Subcutaneous abdominal adipose tissue (tissue), 5 donors: ENCODE results near the gene TREM1.

Source experiments
- H3K27ac ChIP-seq: one replicate; pipeline ENCODE4 v1.7.0; 2013; ENCODE audit warnings: low read depth, mild to moderate bottlenecking, inconsistent platforms, low read length, moderate library complexity
- H3K27me3 ChIP-seq, 5 donors: one replicate each; pipeline ENCODE4 v1.7.0; 2013; ENCODE audit warnings: low read length in 5 of 5, inconsistent platforms in 1 of 5; ENCODE audit not compliant: control insufficient read depth in 5 of 5, insufficient read depth in 4 of 5
- H3K36me3 ChIP-seq, 5 donors: one replicate each; pipeline ENCODE4 v1.7.0; 2013; ENCODE audit warnings: low read length in 5 of 5; ENCODE audit not compliant: control insufficient read depth in 5 of 5, insufficient read depth in 5 of 5
- H3K4me1 ChIP-seq, 5 donors: one replicate each; pipeline ENCODE4 v1.7.0; 2013; ENCODE audit warnings: low read length in 5 of 5, mild to moderate bottlenecking in 3 of 5, moderate library complexity in 1 of 5; ENCODE audit not compliant: control insufficient read depth in 5 of 5, insufficient read depth in 5 of 5
- H3K4me3 ChIP-seq, 5 donors: one replicate each; pipeline ENCODE4 v1.7.0; 2013; ENCODE audit warnings: low read length in 5 of 5, low read depth in 1 of 5
- H3K9ac ChIP-seq, 5 donors: one replicate each; pipeline ENCODE4 v1.7.0; 2013; ENCODE audit warnings: low read length in 5 of 5, mild to moderate bottlenecking in 4 of 5, moderate library complexity in 3 of 5
- H3K9me3 ChIP-seq, 5 donors: one replicate each; pipeline ENCODE4 v1.7.0; 2013; ENCODE audit warnings: low read length in 5 of 5; ENCODE audit not compliant: control insufficient read depth in 5 of 5
- donor health status: healthy.
- donor health status: healthy.
- donor health status: healthy.
- donor health status: healthy.
- donor health status: healthy.

TREM1 gene

GRCh38 chr6:41286544-41287346, at the start of gene TREM1:
TSS of gene TREM1 (minus strand) at chr6:41286682. CDS start at chr6:41286655, 27 bp downstream.
- Histone ChIP-seq H3K27ac (no peak within 1 kb of the TSS), H3K9me3 (no peaks in the 10 kb centered on the region), H3K4me3 (peak within 1 kb of the TSS in 2 of 5 donors; percentile 24 to 46), H3K9ac (peak within 1 kb of the TSS in 1 of 5 donors; percentile 12), H3K36me3 (no peaks in the 10 kb centered on the region), H3K4me1 (peaks cover 0 to 12% (median 3%) of the 10 kb centered on the region in 5 donors), H3K27me3 (peaks cover 0 to 4% (median 0%) of the 10 kb centered on the region in 5 donors)

- Histone ChIP-seq H3K9me3 (no peaks in the 10 kb centered on the region), H3K27ac (no peak overlapping the region), H3K36me3 (no peaks in the 10 kb centered on the region), H3K4me1 (peaks cover 0 to 7% (median 0%) of the 10 kb centered on the region in 5 donors), H3K4me3 (no peak overlapping the region), H3K27me3 (peaks cover 5 to 16% (median 11%) of the 10 kb centered on the region in 5 donors), H3K9ac (no peak overlapping the region)
Observed at GRCh38 chr6:41335943-41336342, 49.5 kb upstream of the TREM1 start.

GRCh38 chr6:41335296-41335695, 48.8 kb upstream of the TREM1 start, which contains the start of gene NCR2:
TSS of gene NCR2 (plus strand) at chr6:41335608. CDS start at chr6:41335877, 269 bp downstream.
- Histone ChIP-seq H3K4me3 (no peak within 1 kb of the TSS), H3K27ac (no peak within 1 kb of the TSS), H3K9ac (no peak within 1 kb of the TSS), H3K27me3 (peaks cover 5 to 15% (median 11%) of the 10 kb centered on the region in 5 donors), H3K36me3 (no peaks in the 10 kb centered on the region), H3K4me1 (peaks cover 0 to 7% (median 0%) of the 10 kb centered on the region in 5 donors), H3K9me3 (no peaks in the 10 kb centered on the region)

- no peaks in the 10 kb centered on the region for H3K36me3 ChIP-seq
- H3K9me3 ChIP-seq, result no peaks in the 10 kb centered on the region
- H3K4me1 ChIP-seq, result peaks cover 0 to 7% (median 0%) of the 10 kb centered on the region in 5 donors
- H3K27ac ChIP-seq, result no peak overlapping the region
- H3K4me3 ChIP-seq, result no peak overlapping the region
- H3K27me3 ChIP-seq, result peaks cover 5 to 15% (median 11%) of the 10 kb centered on the region in 5 donors
- no peak overlapping the region for H3K9ac ChIP-seq
Observed at GRCh38 chr6:41334482-41335040, 48.1 kb upstream of the TREM1 start.

- peaks cover 8 to 23% (median 16%) of the 10 kb centered on the region in 5 donors for H3K27me3 ChIP-seq
- H3K27ac ChIP-seq, result no peak overlapping the region
- no peaks in the 10 kb centered on the region for H3K9me3 ChIP-seq
- H3K9ac ChIP-seq, result no peak overlapping the region
- no peaks in the 10 kb centered on the region for H3K36me3 ChIP-seq
- no peak overlapping the region for H3K4me3 ChIP-seq
- H3K4me1 ChIP-seq, result peaks cover 0 to 7% (median 0%) of the 10 kb centered on the region in 5 donors
Observed at GRCh38 chr6:41332842-41333736, 46.6 kb upstream of the TREM1 start.

GRCh38 chr6:41332241-41332640, 45.8 kb upstream of the TREM1 start:
- peaks cover 8 to 23% (median 19%) of the 10 kb centered on the region in 5 donors for H3K27me3 ChIP-seq
- no peak overlapping the region for H3K9ac ChIP-seq
- H3K4me3 ChIP-seq, result no peak overlapping the region
- no peaks in the 10 kb centered on the region for H3K36me3 ChIP-seq
- H3K4me1 ChIP-seq, result peaks cover 0 to 7% (median 0%) of the 10 kb centered on the region in 5 donors
- H3K27ac ChIP-seq, result no peak overlapping the region
- no peaks in the 10 kb centered on the region for H3K9me3 ChIP-seq

- Histone ChIP-seq H3K27ac (no peak overlapping the region), H3K9me3 (no peaks in the 10 kb centered on the region), H3K4me3 (no peak overlapping the region), H3K4me1 (peaks cover 0 to 7% (median 0%) of the 10 kb centered on the region in 5 donors), H3K9ac (no peak overlapping the region), H3K36me3 (no peaks in the 10 kb centered on the region), H3K27me3 (peaks cover 8 to 23% (median 20%) of the 10 kb centered on the region in 5 donors)
Observed at GRCh38 chr6:41331401-41332150, 45.1 kb upstream of the TREM1 start.

GRCh38 chr6:41327177-41327576, 40.7 kb upstream of the TREM1 start:
- H3K27ac ChIP-seq, result no peak overlapping the region
- H3K9me3 ChIP-seq, result no peaks in the 10 kb centered on the region
- H3K9ac ChIP-seq, result no peak overlapping the region
- H3K36me3 ChIP-seq, result no peaks in the 10 kb centered on the region
- H3K27me3 ChIP-seq, result peaks cover 9 to 30% (median 25%) of the 10 kb centered on the region in 5 donors
- no peak overlapping the region for H3K4me3 ChIP-seq
- no peaks in the 10 kb centered on the region for H3K4me1 ChIP-seq

- Histone ChIP-seq H3K27me3 (peaks cover 9 to 30% (median 23%) of the 10 kb centered on the region in 5 donors), H3K4me3 (no peak overlapping the region), H3K27ac (no peak overlapping the region), H3K36me3 (no peaks in the 10 kb centered on the region), H3K4me1 (no peaks in the 10 kb centered on the region), H3K9me3 (no peaks in the 10 kb centered on the region), H3K9ac (no peak overlapping the region)
Observed at GRCh38 chr6:41326092-41326491, 39.6 kb upstream of the TREM1 start.
